WI38 (cell line): Measurements from ENCODE around the gene APOC3.

Source experiments
- H3K4me3 ChIP-seq: 2 replicates; pipeline ENCODE4 v1.5.1; 2011; ENCODE audit warnings: low read depth, mild to moderate bottlenecking, control low read depth, low read length
- CTCF ChIP-seq: IDR thresholded peaks from 2 replicates; pipeline ENCODE4 v1.5.1; 2012; ENCODE audit warnings: low read depth, mild to moderate bottlenecking, control low read depth, low read length

APOC3 gene

GRCh38 chr11:116788975-116789374 is 40.7 kb upstream of the APOC3 start:
- H3K4me3 ChIP-seq = no peak overlapping the region
- TF ChIP-seq CTCF = no peak

DNA sequence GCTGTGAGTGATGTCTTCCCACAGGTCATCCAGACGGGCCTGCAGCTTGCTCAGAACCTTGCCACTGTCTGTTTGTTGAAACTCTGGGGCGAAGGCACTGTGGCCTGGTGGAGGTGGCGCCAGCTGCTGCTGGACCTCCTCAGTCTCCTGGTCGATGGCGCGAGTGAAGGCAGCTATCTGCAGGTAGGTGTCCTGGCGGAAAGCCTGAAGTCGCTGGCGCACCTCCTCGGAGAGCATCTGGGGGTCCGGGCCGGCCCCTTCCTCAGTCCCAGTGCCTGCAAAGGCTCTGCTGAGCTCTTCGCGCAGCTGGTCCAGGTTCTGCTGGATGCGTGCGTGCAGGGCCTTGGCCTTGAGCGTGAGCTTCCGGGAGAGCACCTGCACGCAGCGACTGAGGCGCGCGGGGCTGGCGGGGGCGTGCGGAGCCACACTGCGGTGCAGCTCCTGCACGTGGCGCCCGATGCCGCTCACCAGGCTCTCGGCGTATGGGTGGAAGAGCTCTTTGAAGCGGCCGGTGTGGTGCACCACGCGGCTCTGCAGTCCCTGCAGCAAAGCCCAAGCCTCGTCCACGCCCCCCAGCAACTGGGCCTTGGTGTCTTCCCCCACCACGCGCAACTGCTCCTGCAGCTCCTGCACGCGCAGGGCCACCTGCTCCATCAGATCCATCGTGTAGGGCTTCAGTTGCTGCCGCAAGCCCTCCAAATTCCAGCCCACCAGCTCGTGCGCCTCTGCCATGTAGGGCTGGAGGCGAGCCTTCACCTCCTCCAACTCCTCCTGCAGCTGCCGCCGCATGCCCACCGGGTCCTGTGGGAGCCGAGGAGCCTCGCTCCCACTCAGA is 39.3 kb upstream of the APOC3 start:
- no peak for TF ChIP-seq CTCF
- H3K4me3 ChIP-seq = no peak overlapping the region

GRCh38 chr11:116791002-116791812 is 38.5 kb upstream of the APOC3 start:
- peak; percentile 90 for TF ChIP-seq CTCF

DNA sequence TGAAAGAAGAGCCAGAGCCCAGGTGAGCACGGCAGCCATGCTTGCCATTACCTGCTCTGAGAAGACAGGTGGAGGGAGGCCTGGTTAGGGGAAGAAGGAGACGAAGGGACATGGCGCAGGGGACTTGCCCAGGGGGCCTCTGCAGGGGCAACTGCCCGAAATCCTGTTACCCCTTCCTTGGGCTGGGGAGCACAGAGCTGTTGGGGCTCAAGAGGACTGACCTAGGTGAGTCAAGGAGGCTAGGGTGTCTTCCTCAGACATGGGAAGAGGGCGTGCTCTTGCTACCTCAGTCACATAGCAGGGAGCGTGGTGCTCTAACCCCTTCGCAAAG is 37.9 kb upstream of the APOC3 start, which contains the start of gene APOA5:
APOA5 (minus strand) TSS at position 67 of the 331 bp plus-strand sequence; CDS start at position 48, 19 bp downstream.
- H3K4me3 ChIP-seq = no peak within 1 kb of the TSS
- no peak for TF ChIP-seq CTCF

More at GRCh38 chr11:116791002-116791812, 38.5 kb upstream of the APOC3 start:
- no peak overlapping the region for H3K4me3 ChIP-seq

DNA sequence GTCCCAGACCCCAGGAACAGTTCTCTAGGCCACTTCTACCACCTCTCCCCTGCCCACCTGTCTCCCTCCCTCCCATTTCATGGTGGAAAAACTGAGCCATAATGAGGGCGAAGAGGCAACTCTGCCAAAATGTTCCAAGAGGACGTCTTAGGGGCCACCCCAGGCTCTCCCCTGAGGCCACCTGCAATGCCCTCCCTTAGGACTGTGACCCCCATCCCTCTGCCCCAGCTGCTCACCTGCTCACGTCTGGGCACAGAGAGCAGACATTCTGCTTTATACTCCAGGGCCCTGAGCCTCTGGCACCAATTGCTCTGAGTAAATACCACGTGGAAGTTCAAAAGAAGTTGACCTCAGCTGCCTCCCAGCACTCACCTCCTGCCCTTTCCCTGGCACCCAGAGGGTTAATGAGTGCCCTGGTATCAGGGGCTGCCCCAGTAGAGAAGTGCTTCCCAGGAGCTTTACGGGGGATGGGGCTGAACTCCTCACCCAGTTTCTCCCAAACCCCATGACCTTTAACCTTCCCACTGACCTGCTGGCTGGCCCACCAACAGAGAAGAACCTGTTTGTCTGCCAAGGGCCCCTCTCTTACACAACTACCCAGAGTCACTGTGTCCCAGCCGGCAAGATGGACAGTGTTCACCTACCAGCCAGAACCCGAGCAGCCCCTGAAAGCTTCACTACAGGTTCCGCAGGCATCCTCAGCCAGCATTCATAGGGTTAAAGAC is 37.4 kb upstream of the APOC3 start:
- no peak overlapping the region for H3K4me3 ChIP-seq
- no peak for TF ChIP-seq CTCF

DNA sequence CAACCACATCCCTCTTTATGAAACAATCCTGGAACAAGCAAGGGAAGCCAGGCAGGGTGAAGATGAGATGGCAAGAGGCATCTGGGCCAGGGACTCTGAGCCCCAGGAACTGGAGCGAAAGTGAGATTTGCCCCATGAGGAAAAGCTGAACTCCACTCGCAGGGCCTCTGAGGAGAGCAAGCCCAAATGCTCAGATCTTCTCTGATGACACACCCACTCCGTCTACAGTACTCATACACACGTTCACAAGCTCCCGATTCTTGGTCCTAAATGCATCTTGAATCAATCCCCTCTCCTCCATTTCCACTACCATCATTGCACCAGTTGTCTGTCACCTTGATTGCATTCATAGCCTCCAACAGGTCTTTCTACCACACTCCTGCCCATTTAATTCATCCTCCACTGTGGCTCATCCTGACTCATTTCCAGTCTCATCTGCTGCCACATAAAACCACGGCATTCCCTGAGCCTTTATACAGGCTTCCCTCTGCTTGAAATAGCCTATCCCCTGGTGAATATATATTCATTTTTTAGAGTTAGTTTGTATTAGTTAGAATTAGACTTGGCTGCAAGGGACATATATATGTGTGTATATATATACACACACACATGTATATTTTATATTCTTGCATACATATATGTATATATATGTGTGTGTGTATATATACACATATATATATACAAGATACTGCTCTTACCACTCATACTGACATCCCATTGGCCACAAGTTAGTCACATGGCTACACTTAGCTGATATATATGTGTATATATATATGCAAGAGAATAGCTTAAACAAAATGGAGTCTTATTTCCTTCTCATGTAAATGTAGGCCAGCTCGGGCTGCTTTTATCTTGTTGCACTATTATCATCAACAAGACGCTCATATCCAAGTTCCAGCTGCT is 36.6 kb upstream of the APOC3 start:
- no peak for TF ChIP-seq CTCF
- no peak overlapping the region for H3K4me3 ChIP-seq
